Endothelial cell of umbilical vein (primary cell): ENCODE measurements around the gene RNASE7. TPM values are rescaled to one million over a fixed set of nuclear protein-coding genes. Genes with fewer than 3 reads are reported as not detected.

Source experiments
- BruUV-seq: library from RNA; stranded (reverse); fragments of 400-500 nt; replicated peaks from 2 replicates; lab custom pipeline; 2021; lab: Mats Ljungman, UMichigan
- CTCF ChIA-PET: fragments of 300-600, 350-600 bp; sonication (Branson Sonifier 250); formaldehyde crosslinking; loops from one replicate; lab custom pipeline; 2021; ENCODE audit warnings: antibody characterized with exemption, inconsistent platforms; lab: Charles Lee
- POLR2A ChIA-PET: fragments of 300-600, 350-600 bp; sonication (Branson Sonifier 250); formaldehyde crosslinking; loops from one replicate; lab custom pipeline; 2021; ENCODE audit warnings: antibody characterized with exemption, inconsistent platforms; lab: Charles Lee
- DNase-seq: peaks from one replicate; pipeline ENCODE4 v3.0.0-alpha.2; 2011; ENCODE audit warnings: low read depth, low spot score
- FAIRE-seq: peaks from 2 replicates; lab custom pipeline; 2011; peaks lifted over from hg19 to GRCh38; lab: Jason Lieb, UNC
- H2AFZ ChIP-seq: 2 replicates; pipeline ENCODE4 v1.6.0; 2012; ENCODE audit warnings: low read depth, low read length, control low read depth, inconsistent platforms
- H3K27ac ChIP-seq: 2 replicates; pipeline ENCODE4 v1.5.1; 2011; ENCODE audit warnings: low read depth, mild to moderate bottlenecking, control low read depth, low read length, moderate library complexity; ENCODE audit not compliant: insufficient read depth
- H3K27me3 ChIP-seq, 2 experiments: 2 replicates each; pipeline versions ENCODE4 v1.6.0 to v1.6.1; 2011; ENCODE audit warnings: low read length in 2 of 2, mixed read lengths in 1 of 2; ENCODE audit not compliant: control insufficient read depth in 2 of 2, insufficient read depth in 2 of 2
- H3K36me3 ChIP-seq, 2 experiments: 2 replicates in 1 of 2; 3 replicates in 1 of 2; pipeline ENCODE4 v1.5.1; 2011; ENCODE audit warnings: low read length in 2 of 2, mild to moderate bottlenecking in 1 of 2, moderate library complexity in 1 of 2; ENCODE audit not compliant: control insufficient read depth in 2 of 2, insufficient read depth in 2 of 2; ENCODE audit errors: extremely low read depth in 1 of 2
- H3K4me1 ChIP-seq: 3 replicates; pipeline ENCODE4 v1.5.1; 2011; ENCODE audit warnings: mild to moderate bottlenecking, low read length; ENCODE audit not compliant: control insufficient read depth, insufficient read depth; ENCODE audit errors: extremely low read depth
- H3K4me2 ChIP-seq: 2 replicates; pipeline ENCODE4 v1.6.1; 2011; ENCODE audit warnings: low read length, control low read depth, mixed read lengths; ENCODE audit not compliant: insufficient read depth
- H3K4me3 ChIP-seq, 3 experiments: fragments of 200-600 bp in 1 of 3; sonication (generic), shearing (Covaris generic) in 1 of 3; replicated peaks in 1 of 3; 2 replicates each; pipeline ENCODE4 v1.5.1; 2011 to 2016; ENCODE audit warnings: control low read depth in 3 of 3, low read length in 3 of 3, mild to moderate bottlenecking in 2 of 3, inconsistent platforms in 1 of 3, low read depth in 1 of 3, moderate library complexity in 1 of 3; ENCODE audit not compliant: insufficient read depth in 1 of 3
- H3K79me2 ChIP-seq: 2 replicates; pipeline ENCODE4 v1.6.0; 2012; ENCODE audit warnings: low read length, inconsistent platforms; ENCODE audit not compliant: control insufficient read depth, insufficient read depth
- H3K9ac ChIP-seq: replicated peaks from 2 replicates; pipeline ENCODE3; 2011; ENCODE audit warnings: low read length, control low read depth; ENCODE audit not compliant: insufficient read depth; ENCODE audit errors: extremely low read depth
- H3K9me1 ChIP-seq: replicated peaks from 3 replicates; pipeline ENCODE4 v1.6.0; 2011; ENCODE audit warnings: mild to moderate bottlenecking, low read length; ENCODE audit not compliant: control insufficient read depth, insufficient read depth; ENCODE audit errors: extremely low read depth
- H3K9me3 ChIP-seq: replicated peaks from 2 replicates; pipeline ENCODE4 v1.5.1; 2012; ENCODE audit warnings: low read length, inconsistent platforms; ENCODE audit not compliant: control insufficient read depth, insufficient read depth
- H4K20me1 ChIP-seq: replicated peaks from 2 replicates; pipeline ENCODE3; 2011; ENCODE audit warnings: mild to moderate bottlenecking, low read length; ENCODE audit not compliant: control insufficient read depth, insufficient read depth; ENCODE audit errors: extremely low read depth
- GATA2 ChIP-seq: IDR thresholded peaks from 2 replicates; pipeline ENCODE4 v1.7.0; 2011; ENCODE audit warnings: low read depth, mild to moderate bottlenecking, moderate library complexity, mixed read lengths, low read length; ENCODE audit not compliant: insufficient read length, insufficient read depth
- JUN ChIP-seq: IDR thresholded peaks from 2 replicates; pipeline ENCODE4 v1.6.1; 2011; ENCODE audit warnings: borderline replicate concordance, low read depth; ENCODE audit not compliant: insufficient read length, insufficient read depth
- MYC ChIP-seq: IDR thresholded peaks from one replicate; pipeline ENCODE4 v1.6.1; 2011; ENCODE audit warnings: mild to moderate bottlenecking, low read depth, low read length
- POLR2A ChIP-seq: IDR thresholded peaks from 2 replicates; pipeline ENCODE4 v1.6.1; 2012; ENCODE audit warnings: low read depth, mild to moderate bottlenecking, control low read depth, low read length
- POLR2AphosphoS5 ChIP-seq: IDR thresholded peaks from 2 replicates; pipeline ENCODE4 v1.6.1; 2012; ENCODE audit warnings: low read depth, mild to moderate bottlenecking, control low read depth, low read length, moderate library complexity; ENCODE audit not compliant: insufficient read depth
- dilution Hi-C: fragments of 300-500 bp; cut with MboI; formaldehyde crosslinking; loops from one replicate; pipeline ENCODE4 v1.15.0; 2019; ENCODE audit warnings: low sequenced_read_pairs; ENCODE audit not compliant: extremely low pct_ligation_motif_present
- intact Hi-C: fragments of 100-400 bp; cut with micrococcal nuclease; formaldehyde crosslinking; loops from one replicate; pipeline ENCODE4 v1.10.0; 2022
- polyA plus RNA-seq, 4 experiments: library from polyadenylated mRNA; depleted of rRNA in 3 of 4; stranded (reverse) in 3 of 4; unstranded in 1 of 4; fragments of >200 nt; gene quantifications; 2 replicates each; pipeline versions ENCODE4 v1.2.1 to v1.2.3, GENCODE V29; 2011 to 2012; ENCODE audit warnings: missing spikeins in 1 of 4
- total RNA-seq: library from RNA; stranded (reverse); gene quantifications from 2 replicates; pipeline ENCODE4 v1.2.3, GENCODE V29; 2021
- TF ChIP-seq, protein P1 (sequence below), 2 donors: IDR thresholded peaks; 1 replicate in 1 of 2; 2 replicates in 1 of 2; pipeline ENCODE4 v1.5.1; 2011; ENCODE audit warnings: low read length in 2 of 2, mild to moderate bottlenecking in 2 of 2, moderate library complexity in 2 of 2, control low read depth in 1 of 2, inconsistent platforms in 1 of 2, low read depth in 1 of 2; ENCODE audit not compliant: insufficient read depth in 1 of 2; ENCODE audit errors: extremely low read depth in 1 of 2
- TF ChIP-seq, protein P2 (sequence below): IDR thresholded peaks from 2 replicates; pipeline ENCODE4 v1.6.1; 2011; ENCODE audit not compliant: insufficient read depth, insufficient read length

RNASE7 gene
- total and polyA plus RNA-seq, 2 donors (not counting 3 experiments of a cell fraction or from before 2014, with no cell fraction given), result not detected

DNA sequence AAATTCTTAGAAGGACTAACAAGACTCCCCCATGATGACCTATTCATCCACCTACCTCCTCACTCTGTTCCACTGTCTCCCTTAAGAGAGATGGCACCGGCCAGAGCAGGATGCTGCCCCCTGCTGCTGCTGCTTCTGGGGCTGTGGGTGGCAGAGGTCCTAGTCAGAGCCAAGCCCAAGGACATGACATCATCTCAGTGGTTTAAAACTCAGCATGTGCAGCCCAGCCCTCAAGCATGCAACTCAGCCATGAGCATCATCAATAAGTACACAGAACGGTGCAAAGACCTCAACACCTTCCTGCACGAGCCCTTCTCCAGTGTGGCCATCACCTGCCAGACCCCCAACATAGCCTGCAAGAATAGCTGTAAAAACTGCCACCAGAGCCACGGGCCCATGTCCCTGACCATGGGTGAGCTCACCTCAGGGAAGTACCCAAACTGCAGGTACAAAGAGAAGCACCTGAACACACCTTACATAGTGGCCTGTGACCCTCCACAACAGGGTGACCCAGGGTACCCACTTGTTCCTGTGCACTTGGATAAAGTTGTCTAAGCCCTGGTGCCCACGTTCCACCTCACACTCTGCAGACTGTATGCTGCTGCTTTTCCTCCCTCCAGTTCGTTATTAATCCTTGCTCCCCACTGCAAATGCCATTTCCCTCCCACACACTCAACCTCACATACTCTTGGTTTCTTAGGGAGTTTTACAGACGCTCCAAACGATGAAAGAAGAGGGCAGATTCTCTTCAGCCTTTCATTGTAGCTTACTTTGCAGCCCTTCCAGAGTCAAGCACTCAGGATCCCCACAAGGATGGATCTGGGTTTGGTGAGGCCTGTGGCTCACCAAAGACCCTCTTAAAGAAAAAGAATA is 15.9 kb downstream of the RNASE7 start, which contains the start of gene RNASE8:
RNASE8 (plus strand) TSS at position 20 of the 873 bp plus-strand sequence; CDS start at position 91, 71 bp downstream.
- BruUV-seq, result no TSS peak
- TF ChIP-seq MYC, result no peak
- no peak for TF ChIP-seq GATA2
- TF ChIP-seq JUN, result no peak
- TF ChIP-seq POLR2A, result no peak
- TF ChIP-seq POLR2AphosphoS5, result no peak
- TF ChIP-seq, protein P1, sequence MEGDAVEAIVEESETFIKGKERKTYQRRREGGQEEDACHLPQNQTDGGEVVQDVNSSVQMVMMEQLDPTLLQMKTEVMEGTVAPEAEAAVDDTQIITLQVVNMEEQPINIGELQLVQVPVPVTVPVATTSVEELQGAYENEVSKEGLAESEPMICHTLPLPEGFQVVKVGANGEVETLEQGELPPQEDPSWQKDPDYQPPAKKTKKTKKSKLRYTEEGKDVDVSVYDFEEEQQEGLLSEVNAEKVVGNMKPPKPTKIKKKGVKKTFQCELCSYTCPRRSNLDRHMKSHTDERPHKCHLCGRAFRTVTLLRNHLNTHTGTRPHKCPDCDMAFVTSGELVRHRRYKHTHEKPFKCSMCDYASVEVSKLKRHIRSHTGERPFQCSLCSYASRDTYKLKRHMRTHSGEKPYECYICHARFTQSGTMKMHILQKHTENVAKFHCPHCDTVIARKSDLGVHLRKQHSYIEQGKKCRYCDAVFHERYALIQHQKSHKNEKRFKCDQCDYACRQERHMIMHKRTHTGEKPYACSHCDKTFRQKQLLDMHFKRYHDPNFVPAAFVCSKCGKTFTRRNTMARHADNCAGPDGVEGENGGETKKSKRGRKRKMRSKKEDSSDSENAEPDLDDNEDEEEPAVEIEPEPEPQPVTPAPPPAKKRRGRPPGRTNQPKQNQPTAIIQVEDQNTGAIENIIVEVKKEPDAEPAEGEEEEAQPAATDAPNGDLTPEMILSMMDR (IDR thresholded peaks at IDR 0.05; ENCODE audit: extremely low read depth in 1 of 2, insufficient read depth in 1 of 2, low read depth in 1 of 2, low read length in 2 of 2), result no peak
- TF ChIP-seq, protein P2, sequence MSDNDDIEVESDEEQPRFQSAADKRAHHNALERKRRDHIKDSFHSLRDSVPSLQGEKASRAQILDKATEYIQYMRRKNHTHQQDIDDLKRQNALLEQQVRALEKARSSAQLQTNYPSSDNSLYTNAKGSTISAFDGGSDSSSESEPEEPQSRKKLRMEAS, result no peak
- dilution Hi-C loops, result no loop called here
- FAIRE-seq, result no peak
- peaks cover 11 to 24% of the 10 kb centered on the region in 2 experiments for H3K27me3 ChIP-seq
- no peaks in the 10 kb centered on the region for H3K4me1 ChIP-seq
- intact Hi-C loops, result no loop called here
- no peaks in the 10 kb centered on the region for H3K9me3 ChIP-seq
- H3K9me1 ChIP-seq, result no peaks in the 10 kb centered on the region
- H4K20me1 ChIP-seq, result no peaks in the 10 kb centered on the region
- H3K36me3 ChIP-seq, result no peaks in the 10 kb centered on the region
- ChIA-PET CTCF (interaction anchor here (0.9 to 1.8 kb wide), 3 partner anchors 10 to 43 kb away, joined by 4 to 8 read pairs (median 5); no protein-coding TSS in a partner anchor), POLR2A (interaction anchor here (0.6 kb wide), 1 partner anchor 14 kb away, joined by 4 read pairs; no protein-coding TSS in a partner anchor)
- no peak within 1 kb of the TSS for H3K9ac ChIP-seq
- H3K4me2 ChIP-seq, result no peak within 1 kb of the TSS
- H2AFZ ChIP-seq, result no peak within 1 kb of the TSS
- no peak within 1 kb of the TSS for H3K4me3 ChIP-seq
- no peak within 1 kb of the TSS for H3K27ac ChIP-seq
- no peak for DNase-seq
- H3K79me2 ChIP-seq, result no peaks in the 10 kb centered on the region
